Measurements from ENCODE around the gene ELFN1.

The ELFN1 gene

GRCh38 chr7:1713502-1714484 lies 43.7 kb downstream of the ELFN1 start:
- DNase-seq: peak; percentile 86
- peaks cover 10% of the 10 kb centered on the region for H3K9me3 ChIP-seq (ENCODE audit: severe bottlenecking)
- no peak overlapping the region for H3K4me3 ChIP-seq (ENCODE audit: low read depth, low read length)
- no peaks in the 10 kb centered on the region for H3K27me3 ChIP-seq (ENCODE audit: insufficient read depth, low read depth, severe bottlenecking)
- no peak for TF ChIP-seq CTCF (IDR thresholded peaks at IDR 0.05; ENCODE audit: low read depth, low read length)
- H3K36me3 ChIP-seq: peaks cover 67% of the 10 kb centered on the region
- H3K27ac ChIP-seq: peak overlapping the region; percentile 80

- Histone ChIP-seq H3K4me3 (ENCODE audit: low read depth, low read length) (no peak overlapping the region), H3K27ac (peak overlapping the region; percentile 80), H3K9me3 (ENCODE audit: severe bottlenecking) (peaks cover 4% of the 10 kb centered on the region), H3K27me3 (ENCODE audit: insufficient read depth, low read depth, severe bottlenecking) (no peaks in the 10 kb centered on the region), H3K36me3 (peaks cover 58% of the 10 kb centered on the region)
- no peak for TF ChIP-seq CTCF (IDR thresholded peaks at IDR 0.05; ENCODE audit: low read depth, low read length)
- no peak for DNase-seq
These were observed 44.7 kb downstream of the ELFN1 start for GRCh38 chr7:1714583-1715330.

- H3K4me3 ChIP-seq (ENCODE audit: low read depth, low read length): no peak overlapping the region
- H3K27ac ChIP-seq: peak overlapping the region; percentile 9
- H3K36me3 ChIP-seq: peaks cover 52% of the 10 kb centered on the region
- DNase-seq: no peak
- no peaks in the 10 kb centered on the region for H3K27me3 ChIP-seq (ENCODE audit: insufficient read depth, low read depth, severe bottlenecking)
- TF ChIP-seq CTCF (IDR thresholded peaks at IDR 0.05; ENCODE audit: low read depth, low read length): no peak
- H3K9me3 ChIP-seq (ENCODE audit: severe bottlenecking): peaks cover 3% of the 10 kb centered on the region
These were observed 45.2 kb downstream of the ELFN1 start for GRCh38 chr7:1715331-1715625.

GRCh38 chr7:1715671-1716074 lies 45.6 kb downstream of the ELFN1 start:
- peaks cover 3% of the 10 kb centered on the region for H3K9me3 ChIP-seq (ENCODE audit: severe bottlenecking)
- no peak for TF ChIP-seq CTCF (IDR thresholded peaks at IDR 0.05; ENCODE audit: low read depth, low read length)
- H3K27ac ChIP-seq: peak overlapping the region; percentile 24; the same call in 1 of the 2 replicates
- no peak for DNase-seq
- H3K4me3 ChIP-seq (ENCODE audit: low read depth, low read length): no peak overlapping the region
- no peaks in the 10 kb centered on the region for H3K27me3 ChIP-seq (ENCODE audit: insufficient read depth, low read depth, severe bottlenecking)
- peaks cover 48% of the 10 kb centered on the region for H3K36me3 ChIP-seq

GRCh38 chr7:1716263-1717094 lies 46.4 kb downstream of the ELFN1 start:
- no peak for TF ChIP-seq CTCF (IDR thresholded peaks at IDR 0.05; ENCODE audit: low read depth, low read length)
- no peak for DNase-seq
- H3K36me3 ChIP-seq: peaks cover 51% of the 10 kb centered on the region
- H3K27ac ChIP-seq: peak overlapping the region; percentile 24; the same call in 1 of the 2 replicates
- no peaks in the 10 kb centered on the region for H3K27me3 ChIP-seq (ENCODE audit: insufficient read depth, low read depth, severe bottlenecking)
- no peak overlapping the region for H3K4me3 ChIP-seq (ENCODE audit: low read depth, low read length)
- H3K9me3 ChIP-seq (ENCODE audit: severe bottlenecking): peaks cover 3% of the 10 kb centered on the region
